Thyroid gland (tissue), 4 donors: ENCODE measurements around the gene TTC39B.

ENCODE experiments used
- CTCF ChIP-seq, 6 experiments: fragments of 200-600 bp in 3 of 6; fragments of 450-650 bp in 3 of 6; sonication (generic) in 3 of 6; IDR thresholded peaks; one replicate each; pipeline ENCODE4 v1.5.1; 2016 to 2019; ENCODE audit warnings: antibody characterized with exemption in 6 of 6, mild to moderate bottlenecking in 2 of 6, inconsistent platforms in 1 of 6, moderate library complexity in 1 of 6
- POLR2A ChIP-seq, 2 donors: fragments of 450-650 bp; IDR thresholded peaks; one replicate each; pipeline ENCODE4 v1.6.1; 2017; ENCODE audit warnings: antibody characterized with exemption in 2 of 2, mild to moderate bottlenecking in 2 of 2, moderate library complexity in 1 of 2

GRCh38 chr9:15189481-15189880, 117.5 kb downstream of the TTC39B start:
- TF ChIP-seq POLR2A (IDR thresholded peaks at IDR 0.05) (no peak), CTCF (IDR thresholded peaks at IDR 0.05) (no peak)
